Heart right ventricle (tissue), 16 donors: Measurements from ENCODE around the gene FRAT1. TPM values are rescaled to one million over a fixed set of nuclear protein-coding genes. Genes with fewer than 3 reads are reported as not detected.

Experiments used
- ATAC-seq, 8 donors: fragments of 200-7000 bp; cut with Tn5 transposase; one replicate each; pipeline ENCODE4 v1.9.1; 2020; ENCODE audit warnings: mild to moderate bottlenecking in 8 of 8, moderate library complexity in 8 of 8, moderate number of reproducible peaks in 1 of 8
- DNase-seq, 2 donors: peaks; one replicate each; pipeline ENCODE4 v3.0.0-alpha.2; 2020
- H3K27ac ChIP-seq, 10 donors: fragments of 200-600 bp; sonication (generic) in 2 of 10; one replicate each; pipeline versions ENCODE4 v1.5.0 to v1.8.0; 2020 to 2022; ENCODE audit warnings: mild to moderate bottlenecking in 3 of 10
- H3K27me3 ChIP-seq, 7 donors: fragments of 200-600 bp; one replicate each; pipeline ENCODE4 v1.8.0; 2021 to 2022; ENCODE audit warnings: mild to moderate bottlenecking in 2 of 7
- H3K36me3 ChIP-seq, 9 donors: fragments of 200-600 bp; sonication (generic) in 1 of 9; one replicate each; pipeline versions ENCODE4 v1.5.0 to v1.8.0; 2020 to 2022; ENCODE audit warnings: mild to moderate bottlenecking in 2 of 9
- H3K4me1 ChIP-seq, 9 donors: fragments of 200-600 bp; sonication (generic) in 1 of 9; one replicate each; pipeline versions ENCODE4 v1.5.0 to v1.8.0; 2020 to 2022; ENCODE audit warnings: mild to moderate bottlenecking in 4 of 9
- H3K4me3 ChIP-seq, 10 donors: fragments of 200-600 bp; sonication (generic) in 2 of 10; one replicate each; pipeline versions ENCODE4 v1.5.0 to v1.8.0; 2020 to 2022; ENCODE audit warnings: mild to moderate bottlenecking in 7 of 10, moderate library complexity in 2 of 10
- H3K9me3 ChIP-seq, 11 donors: fragments of 200-600 bp in 10 of 11; sonication (generic) in 2 of 11; one replicate each; pipeline versions ENCODE4 v1.5.0 to v1.8.0; 2013 to 2022; ENCODE audit warnings: mild to moderate bottlenecking in 2 of 11, control low read depth in 1 of 11, moderate library complexity in 1 of 11
- WGBS, 2 donors: extraction: QIAGEN DNeasy Blood & Tissue Kit; methylation state at CpG; one replicate each; pipeline ENCODE4 v1.1.7; 2013; ENCODE audit warnings: inconsistent platforms in 1 of 2; 5-methylcytosine and 5-hydroxymethylcytosine counted together
- intact Hi-C, 10 donors: fragments of 100-400 bp; cut with DNase I; formaldehyde crosslinking; loops; one replicate each; pipeline versions ENCODE4 v1.11.1 to v1.14.2; 2022
- polyA plus RNA-seq, 2 donors: library from polyadenylated mRNA; stranded (reverse); fragments of 200-250 nt; gene quantifications; one replicate each; pipeline ENCODE4 v1.2.3, GENCODE V29; 2013
- total RNA-seq, 10 donors: library from RNA; stranded (reverse); fragmentation: NEBNext Ultra II Directional in 3 of 10; extraction: Animal tissue kit (Norgen Biotek cat#: 25700) in 3 of 10; gene quantifications; one replicate each; pipeline versions ENCODE4 v1.2.1 to v1.2.4, GENCODE V29; 2021 to 2023
- TF ChIP-seq, protein P1 (sequence below), 9 donors: fragments of 200-600 bp; sonication (generic) in 2 of 9; IDR thresholded peaks; one replicate each; pipeline versions ENCODE4 v1.5.0 to v1.8.0; 2021 to 2022; ENCODE audit warnings: antibody characterized with exemption in 9 of 9, mild to moderate bottlenecking in 5 of 9, moderate library complexity in 1 of 9
- donor health status: Arrhythmogenic right ventricular cardiomyopathy.
- donor health status: ischemic (EF 13 %, LVEDD 7.1; RV severe dilation, severe dysfunction).
- donor health status: healthy with polysubstance abuse.
- donor health status: DM: no; HTN: yes; CAD: no.
- donor health status: DM: no; HTN: no; CAD: no.
- donor health status: ischemic (EF 25% LVEDD 6.9; RV normal size, moderate dysfunction).
- donor health status: ischemic (EF 25% LVEDD 5.7; RV mildly dilated, moderate dysfunction).
- donor health status: healthy.
- donor health status: DM: yes; HTN: yes; CAD: no.
- donor health status: Ischemic cardiomyopathy.
- donor health status: ischemic (EF 35%, LVEDD 5.7; RV mildly dilated, moderate dysfunction).
- donor health status: nonischemic (EF 11% LVEDD 7.7; RV severe dilation, severe dysfunction).
- donor health status: DM: yes; HTN: yes; CAD: no.
- donor health status: PGD.
- donor health status: ischemic (EF 29% LVEDD 5.4; RV normal size, mild dysfunction).
- donor health status: nonischemic (EF 23%, LVEDD 6.1; RV moderate dilation, normal function).

The FRAT1 gene
- total and polyA plus RNA-seq, 12 donors, result 1.3 to 6.6 (median 3.0) TPM

DNA sequence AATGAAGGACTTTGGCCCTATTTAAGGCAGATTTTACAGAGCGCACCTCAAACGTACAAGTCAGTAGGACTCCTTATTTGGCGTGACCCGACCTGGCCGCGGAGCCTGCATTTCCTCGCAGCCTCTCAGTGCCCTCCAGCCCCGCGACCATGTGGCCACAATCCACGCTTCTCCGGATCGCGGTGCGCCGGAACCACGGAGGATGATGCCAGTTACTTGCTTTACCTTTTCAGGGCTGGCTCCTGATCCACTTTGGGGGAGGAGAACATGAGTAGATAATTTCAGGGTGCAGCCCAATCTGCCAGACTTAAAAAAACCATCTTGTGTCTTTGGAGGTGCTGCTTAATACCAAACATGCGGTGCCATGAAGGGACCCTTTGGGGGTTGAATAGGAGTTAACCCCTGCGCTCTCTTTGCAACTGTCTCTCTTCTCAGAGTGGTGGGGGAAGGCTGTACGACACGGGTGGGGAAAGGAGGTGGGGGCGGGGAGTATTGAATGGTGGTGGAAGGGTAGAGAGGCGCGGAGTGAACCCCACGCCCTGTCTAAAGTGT, 1.5 kb downstream of the FRAT1 start:
- peak in 1 of 8 donors; percentile 10 for ATAC-seq
- H3K27me3 ChIP-seq, result no peaks in the 10 kb centered on the region
- no peaks in the 10 kb centered on the region for H3K9me3 ChIP-seq
- intact Hi-C loops, result loop anchor here in 3 of 10 donors (1.0 to 5.0 kb wide), 3 partner anchors 12 to 33 kb away; partner anchors contain the start of gene FRAT2 (in 1 of the 3)
- DNase-seq, result peak in 1 of 2 donors; percentile 22
- TF ChIP-seq, protein P1, sequence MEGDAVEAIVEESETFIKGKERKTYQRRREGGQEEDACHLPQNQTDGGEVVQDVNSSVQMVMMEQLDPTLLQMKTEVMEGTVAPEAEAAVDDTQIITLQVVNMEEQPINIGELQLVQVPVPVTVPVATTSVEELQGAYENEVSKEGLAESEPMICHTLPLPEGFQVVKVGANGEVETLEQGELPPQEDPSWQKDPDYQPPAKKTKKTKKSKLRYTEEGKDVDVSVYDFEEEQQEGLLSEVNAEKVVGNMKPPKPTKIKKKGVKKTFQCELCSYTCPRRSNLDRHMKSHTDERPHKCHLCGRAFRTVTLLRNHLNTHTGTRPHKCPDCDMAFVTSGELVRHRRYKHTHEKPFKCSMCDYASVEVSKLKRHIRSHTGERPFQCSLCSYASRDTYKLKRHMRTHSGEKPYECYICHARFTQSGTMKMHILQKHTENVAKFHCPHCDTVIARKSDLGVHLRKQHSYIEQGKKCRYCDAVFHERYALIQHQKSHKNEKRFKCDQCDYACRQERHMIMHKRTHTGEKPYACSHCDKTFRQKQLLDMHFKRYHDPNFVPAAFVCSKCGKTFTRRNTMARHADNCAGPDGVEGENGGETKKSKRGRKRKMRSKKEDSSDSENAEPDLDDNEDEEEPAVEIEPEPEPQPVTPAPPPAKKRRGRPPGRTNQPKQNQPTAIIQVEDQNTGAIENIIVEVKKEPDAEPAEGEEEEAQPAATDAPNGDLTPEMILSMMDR (IDR thresholded peaks at IDR 0.05), result no peak
- peak overlapping the region; percentile 51 to 97 (median 84) for H3K4me3 ChIP-seq
- no peaks in the 10 kb centered on the region for H3K36me3 ChIP-seq
- 13 to 24% methylated on average over 24 of the region's 24 CpGs for WGBS, 2 donors
- H3K4me1 ChIP-seq, result peaks cover 6 to 44% (median 24%) of the 10 kb centered on the region in 9 donors
- H3K27ac ChIP-seq, result peak overlapping the region in 9 of 10 donors; percentile 59 to 100 (median 98)

DNA sequence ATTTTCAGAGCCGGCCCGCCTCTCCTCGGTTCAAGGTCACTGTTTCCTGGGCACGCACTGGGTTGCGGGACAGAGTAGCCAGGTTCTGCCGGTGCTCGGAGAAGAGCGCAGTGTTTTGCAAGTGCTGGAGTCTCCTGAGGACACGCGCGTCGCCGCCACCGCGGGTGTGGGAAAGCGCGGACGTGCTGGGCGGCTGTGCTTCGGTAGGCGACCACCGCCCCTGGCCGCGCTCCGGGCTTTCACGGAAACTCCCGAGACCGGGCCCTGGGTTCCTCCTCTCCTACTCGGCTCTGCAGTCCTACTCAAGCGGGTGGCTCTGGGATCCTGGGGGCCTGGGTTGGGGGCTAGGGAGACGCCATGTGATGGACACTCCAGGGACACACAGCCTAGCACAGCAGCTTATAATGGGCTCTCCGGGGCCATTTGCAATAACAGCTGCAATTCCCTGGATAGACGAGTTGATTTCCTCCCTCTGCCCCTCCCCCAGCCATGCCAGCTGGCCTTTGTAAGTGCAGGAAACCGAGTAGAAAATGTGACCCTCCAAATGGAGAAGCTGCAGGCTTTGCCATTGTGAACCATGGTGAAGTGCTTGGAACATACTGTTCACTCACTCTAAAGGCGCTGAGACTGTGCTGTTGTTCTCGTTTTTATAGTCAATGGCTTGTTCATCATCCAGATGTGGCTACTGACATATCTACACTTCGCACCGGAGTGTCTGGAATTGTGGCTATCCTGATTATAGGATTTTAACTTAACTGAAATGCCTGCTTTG, 2.1 kb downstream of the FRAT1 start:
- 24 to 34% methylated on average over 38 of the region's 38 CpGs for WGBS, 2 donors
- intact Hi-C loops, result loop anchor here in 3 of 10 donors (1.0 to 5.0 kb wide), 3 partner anchors 11 to 34 kb away; partner anchors contain the start of gene FRAT2 (in 1 of the 3)

DNA sequence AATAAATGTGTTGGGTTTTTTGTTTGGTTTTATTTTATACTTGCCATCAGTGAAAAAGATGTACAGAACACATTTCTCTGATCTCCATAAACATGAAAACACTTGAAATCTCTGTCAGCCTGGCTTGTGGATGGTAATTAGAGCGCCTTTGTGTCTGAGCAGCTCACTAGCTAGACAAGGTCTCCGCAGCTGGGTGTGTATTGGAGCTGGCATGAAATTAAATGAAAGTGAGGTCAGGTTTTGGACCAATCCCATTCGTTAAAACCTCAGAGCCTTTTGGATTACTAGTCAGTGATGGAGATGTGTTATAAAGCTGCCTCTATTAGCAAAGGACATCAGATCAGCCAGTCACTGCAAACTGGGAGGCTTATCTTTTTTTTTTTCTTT, 2.7 kb downstream of the FRAT1 start:
- TF ChIP-seq, protein P1 (IDR thresholded peaks at IDR 0.05), result no peak
- 86 to 93% methylated on average over 3 of the region's 3 CpGs for WGBS, 2 donors
- ATAC-seq, result no peak
- intact Hi-C loops, result loop anchor here in 3 of 10 donors (1.0 to 5.0 kb wide), 3 partner anchors 11 to 34 kb away; partner anchors contain the start of gene FRAT2 (in 1 of the 3)
- Histone ChIP-seq H3K4me3 (peak overlapping the region in 4 of 10 donors; percentile 75 to 88 (median 80)), H3K27me3 (no peaks in the 10 kb centered on the region), H3K36me3 (no peaks in the 10 kb centered on the region), H3K9me3 (no peaks in the 10 kb centered on the region), H3K4me1 (peaks cover 6 to 44% (median 24%) of the 10 kb centered on the region in 9 donors), H3K27ac (peak overlapping the region in 1 of 10 donors; percentile 100)
- DNase-seq, result no peak

More for the DNA sequence above, 2.1 kb downstream of the FRAT1 start:
- Histone ChIP-seq H3K4me1 (peaks cover 6 to 44% (median 24%) of the 10 kb centered on the region in 9 donors), H3K9me3 (no peaks in the 10 kb centered on the region), H3K27me3 (no peaks in the 10 kb centered on the region), H3K27ac (peak overlapping the region in 8 of 10 donors; percentile 4 to 100 (median 98)), H3K36me3 (no peaks in the 10 kb centered on the region), H3K4me3 (peak overlapping the region; percentile 51 to 97 (median 84))
- ATAC-seq (peak in 3 of 8 donors; percentile 3 to 18 (median 5)), DNase-seq (peak; percentile 34 to 43)
- TF ChIP-seq, protein P1 (IDR thresholded peaks at IDR 0.05), result no peak

DNA sequence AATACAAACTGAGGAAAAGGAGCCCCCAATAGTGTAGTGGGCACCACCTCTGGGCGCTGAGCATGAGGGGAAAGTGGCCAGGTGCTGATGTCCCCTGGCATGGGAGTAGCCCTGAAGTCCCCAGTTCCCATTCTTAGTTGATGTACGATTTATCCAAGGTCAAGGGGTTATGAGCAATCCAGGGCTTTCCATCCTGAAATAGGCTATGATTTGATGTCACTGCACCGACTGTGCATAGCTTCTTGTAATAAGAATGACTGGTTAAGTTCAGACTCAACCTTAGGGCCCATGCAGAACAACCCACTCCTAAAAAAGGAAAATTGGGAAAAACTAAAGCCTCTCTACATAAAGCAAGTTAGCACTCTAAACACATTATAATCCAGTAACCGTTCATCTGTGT, 4.4 kb downstream of the FRAT1 start:
- H3K36me3 ChIP-seq, result peaks cover 0 to 8% (median 0%) of the 10 kb centered on the region in 9 donors
- TF ChIP-seq, protein P1 (IDR thresholded peaks at IDR 0.05), result no peak
- H3K27ac ChIP-seq, result no peak overlapping the region
- 84 to 91% methylated on average over 4 of the region's 4 CpGs for WGBS, 2 donors
- H3K4me1 ChIP-seq, result peaks cover 6 to 37% (median 25%) of the 10 kb centered on the region in 9 donors
- intact Hi-C loops, result loop anchor here in 1 of 10 donors (5.0 kb wide), 1 partner anchor 36 kb away; no protein-coding TSS in a partner anchor
- no peaks in the 10 kb centered on the region for H3K27me3 ChIP-seq
- DNase-seq (no peak), ATAC-seq (no peak)
- no peaks in the 10 kb centered on the region for H3K9me3 ChIP-seq
- H3K4me3 ChIP-seq, result no peak overlapping the region
